ENCODE data around the gene NEURL3. TPM values are rescaled to one million over a fixed set of nuclear protein-coding genes. Genes with fewer than 3 reads are reported as not detected.

Gene NEURL3
- total RNA-seq, 1 experiment from 2014 or later, result not detected

DNA sequence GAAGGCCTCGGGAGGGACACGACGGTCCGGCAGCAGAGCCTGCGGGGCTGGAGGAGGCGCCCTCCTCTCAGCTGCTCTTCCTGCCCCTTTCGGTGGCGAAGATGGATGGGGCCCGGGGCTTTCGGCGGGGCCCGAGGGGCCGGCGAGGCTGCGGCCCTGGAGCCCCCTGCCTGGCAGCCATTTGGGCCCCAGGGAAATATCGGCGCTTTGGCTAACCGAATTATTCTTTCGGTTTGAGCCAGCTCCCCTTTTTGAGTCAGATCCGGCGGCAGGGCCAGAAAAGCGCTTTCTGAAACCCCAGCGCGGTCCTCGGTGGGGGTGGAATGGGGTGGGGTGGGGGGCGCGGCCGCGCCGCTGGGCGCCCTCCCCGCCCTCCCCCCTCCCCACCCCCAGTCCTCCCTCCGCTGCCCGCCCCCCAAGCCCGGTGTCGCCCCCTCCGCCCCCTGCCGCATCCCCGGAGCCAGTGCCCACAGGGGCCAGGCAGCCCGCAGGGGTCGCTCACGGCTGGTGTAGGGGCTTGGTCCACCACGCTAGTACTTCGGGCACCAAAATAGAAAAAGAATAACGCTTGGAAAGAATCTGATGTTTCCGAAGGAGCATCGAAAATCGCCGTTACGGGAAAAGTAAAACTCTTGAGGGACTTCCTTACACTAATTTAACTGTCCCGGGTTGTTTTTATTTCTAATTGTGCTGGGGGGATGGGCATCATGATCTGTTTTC, 22.3 kb upstream of the NEURL3 start:
- Mint-ChIP-seq H3K27me3 (ENCODE audit: insufficient read depth, unreplicated experiment) (peaks cover 15% of the 10 kb centered on the region), H3K36me3 (ENCODE audit: insufficient read depth, unreplicated experiment) (no peaks in the 10 kb centered on the region), H3K4me3 (ENCODE audit: unreplicated experiment) (no peak overlapping the region), H3K4me1 (ENCODE audit: insufficient read depth, unreplicated experiment) (peaks cover 4% of the 10 kb centered on the region), H3K9me3 (ENCODE audit: unreplicated experiment) (no peaks in the 10 kb centered on the region), H3K27ac (ENCODE audit: low read depth, unreplicated experiment) (no peak overlapping the region)
- POLR2A ChIA-PET, result interaction anchor here (0.5 kb wide), 1 partner anchor 47 kb away, joined by 3 read pairs; no protein-coding TSS in a partner anchor
- CTCF ChIA-PET, result interaction anchor here (2.6 kb wide), 1 partner anchor 19 kb away, joined by 10 read pairs; no protein-coding TSS in a partner anchor
- DNase-seq (ENCODE audit: unreplicated experiment), result no peak
- TF ChIP-seq, protein P1, sequence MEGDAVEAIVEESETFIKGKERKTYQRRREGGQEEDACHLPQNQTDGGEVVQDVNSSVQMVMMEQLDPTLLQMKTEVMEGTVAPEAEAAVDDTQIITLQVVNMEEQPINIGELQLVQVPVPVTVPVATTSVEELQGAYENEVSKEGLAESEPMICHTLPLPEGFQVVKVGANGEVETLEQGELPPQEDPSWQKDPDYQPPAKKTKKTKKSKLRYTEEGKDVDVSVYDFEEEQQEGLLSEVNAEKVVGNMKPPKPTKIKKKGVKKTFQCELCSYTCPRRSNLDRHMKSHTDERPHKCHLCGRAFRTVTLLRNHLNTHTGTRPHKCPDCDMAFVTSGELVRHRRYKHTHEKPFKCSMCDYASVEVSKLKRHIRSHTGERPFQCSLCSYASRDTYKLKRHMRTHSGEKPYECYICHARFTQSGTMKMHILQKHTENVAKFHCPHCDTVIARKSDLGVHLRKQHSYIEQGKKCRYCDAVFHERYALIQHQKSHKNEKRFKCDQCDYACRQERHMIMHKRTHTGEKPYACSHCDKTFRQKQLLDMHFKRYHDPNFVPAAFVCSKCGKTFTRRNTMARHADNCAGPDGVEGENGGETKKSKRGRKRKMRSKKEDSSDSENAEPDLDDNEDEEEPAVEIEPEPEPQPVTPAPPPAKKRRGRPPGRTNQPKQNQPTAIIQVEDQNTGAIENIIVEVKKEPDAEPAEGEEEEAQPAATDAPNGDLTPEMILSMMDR (IDR thresholded peaks at IDR 0.05; ENCODE audit: unreplicated experiment), result no peak
- no TSS peak for BruUV-seq (replicated peaks)
- intact Hi-C loops (cut with micrococcal nuclease), result no loop called here

DNA sequence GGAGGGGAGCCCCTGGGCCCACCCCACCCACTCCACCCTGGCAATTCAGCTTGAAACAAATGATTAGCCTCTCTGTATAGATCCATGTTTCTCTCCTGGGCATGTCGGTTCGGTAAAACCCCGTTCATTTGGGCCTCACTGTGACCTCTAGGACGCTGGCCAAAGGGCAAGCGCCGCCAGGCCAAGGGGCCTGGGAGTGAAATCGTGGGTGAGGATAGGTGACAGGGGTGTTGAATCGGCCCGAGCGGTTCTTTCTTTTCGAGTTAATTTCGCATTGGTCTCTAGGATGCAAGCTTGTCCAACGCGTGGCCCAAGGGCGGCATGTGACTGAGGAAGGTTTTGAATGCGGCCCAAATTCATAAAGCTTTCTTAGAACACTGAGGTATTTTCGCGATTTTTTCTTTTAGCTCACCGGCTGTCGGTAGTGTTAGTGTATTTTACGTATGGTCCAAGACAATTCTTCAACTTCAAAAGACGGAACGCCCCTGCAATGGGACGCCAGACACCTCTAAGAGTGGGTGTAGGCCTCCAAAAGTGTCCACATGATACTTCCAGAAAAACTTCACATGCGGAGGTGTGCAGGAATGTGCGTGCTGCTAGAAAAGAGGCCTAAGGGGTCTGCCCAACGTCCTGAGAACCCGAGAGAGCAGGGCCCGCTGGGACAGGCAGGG, 21.6 kb upstream of the NEURL3 start:
- H3K27me3 Mint-ChIP-seq (ENCODE audit: insufficient read depth, unreplicated experiment), result peaks cover 15% of the 10 kb centered on the region
- ChIA-PET CTCF (interaction anchor here (0.6 to 1.5 kb wide), 4 partner anchors 17 to 1137 kb away, joined by 3 to 6 read pairs (median 3); no protein-coding TSS in a partner anchor), POLR2A (no interaction called here)
- TF ChIP-seq, protein P1 (IDR thresholded peaks at IDR 0.05; ENCODE audit: unreplicated experiment), result no peak
- BruUV-seq (replicated peaks), result no TSS peak
- no peak overlapping the region for H3K27ac Mint-ChIP-seq (ENCODE audit: low read depth, unreplicated experiment)
- no peaks in the 10 kb centered on the region for H3K9me3 Mint-ChIP-seq (ENCODE audit: unreplicated experiment)
- no peak overlapping the region for H3K4me3 Mint-ChIP-seq (ENCODE audit: unreplicated experiment)
- no peaks in the 10 kb centered on the region for H3K36me3 Mint-ChIP-seq (ENCODE audit: insufficient read depth, unreplicated experiment)
- intact Hi-C loops (cut with micrococcal nuclease), result no loop called here
- H3K4me1 Mint-ChIP-seq (ENCODE audit: insufficient read depth, unreplicated experiment), result no peaks in the 10 kb centered on the region
- DNase-seq (ENCODE audit: unreplicated experiment), result no peak

- no TSS peak for BruUV-seq (replicated peaks)
- intact Hi-C loops (cut with micrococcal nuclease), result no loop called here
- Mint-ChIP-seq H3K36me3 (ENCODE audit: insufficient read depth, unreplicated experiment) (no peaks in the 10 kb centered on the region), H3K4me3 (ENCODE audit: unreplicated experiment) (no peak overlapping the region), H3K4me1 (ENCODE audit: insufficient read depth, unreplicated experiment) (no peaks in the 10 kb centered on the region), H3K9me3 (ENCODE audit: unreplicated experiment) (no peaks in the 10 kb centered on the region), H3K27me3 (ENCODE audit: insufficient read depth, unreplicated experiment) (peaks cover 15% of the 10 kb centered on the region), H3K27ac (ENCODE audit: low read depth, unreplicated experiment) (no peak overlapping the region)
- no peak for DNase-seq (ENCODE audit: unreplicated experiment)
- POLR2A ChIA-PET, result no interaction called here
- CTCF ChIA-PET, result interaction anchor here (0.6 to 1.5 kb wide), 5 partner anchors 17 to 1136 kb away, joined by 3 to 6 read pairs (median 3); no protein-coding TSS in a partner anchor
- TF ChIP-seq, protein P1 (IDR thresholded peaks at IDR 0.05; ENCODE audit: unreplicated experiment), result no peak
Observed at GRCh38 chr2:96526101-96526591, 21.0 kb upstream of the NEURL3 start.

DNA sequence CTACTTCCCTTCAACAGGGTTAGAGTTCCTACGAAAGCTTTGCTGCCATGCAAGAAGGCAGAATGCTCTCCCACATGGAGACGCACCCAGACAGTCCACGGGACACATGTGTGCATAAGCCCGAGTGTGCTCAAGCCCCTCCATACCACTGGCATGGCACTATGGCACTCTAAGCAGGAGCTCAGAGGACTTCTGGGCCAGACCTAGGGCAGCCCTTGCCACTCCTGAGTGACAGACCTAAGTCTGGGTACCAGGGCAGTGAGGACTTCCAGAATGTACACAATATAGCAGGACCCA, 20.0 kb upstream of the NEURL3 start:
- H3K4me3 Mint-ChIP-seq (ENCODE audit: unreplicated experiment), result no peak overlapping the region
- no TSS peak for BruUV-seq (replicated peaks)
- intact Hi-C loops (cut with micrococcal nuclease), result no loop called here
- H3K27me3 Mint-ChIP-seq (ENCODE audit: insufficient read depth, unreplicated experiment), result peaks cover 13% of the 10 kb centered on the region
- H3K27ac Mint-ChIP-seq (ENCODE audit: low read depth, unreplicated experiment), result no peak overlapping the region
- H3K9me3 Mint-ChIP-seq (ENCODE audit: unreplicated experiment), result no peaks in the 10 kb centered on the region
- POLR2A ChIA-PET, result interaction anchor here (0.5 kb wide), 1 partner anchor 30 kb away, joined by 4 read pairs; no protein-coding TSS in a partner anchor
- TF ChIP-seq, protein P1 (IDR thresholded peaks at IDR 0.05; ENCODE audit: unreplicated experiment), result no peak
- H3K36me3 Mint-ChIP-seq (ENCODE audit: insufficient read depth, unreplicated experiment), result no peaks in the 10 kb centered on the region
- CTCF ChIA-PET, result interaction anchor here (1.1 to 1.5 kb wide), 3 partner anchors 16 to 29 kb away, joined by 3 to 6 read pairs (median 4); no protein-coding TSS in a partner anchor
- no peak for DNase-seq (ENCODE audit: unreplicated experiment)
- H3K4me1 Mint-ChIP-seq (ENCODE audit: insufficient read depth, unreplicated experiment), result no peaks in the 10 kb centered on the region
